ENCODE measurements around the gene KCNG2.
A peak's percentile ranks its signal among the peaks of the same experiment; 100 is the strongest.

The KCNG2 gene

DNA sequence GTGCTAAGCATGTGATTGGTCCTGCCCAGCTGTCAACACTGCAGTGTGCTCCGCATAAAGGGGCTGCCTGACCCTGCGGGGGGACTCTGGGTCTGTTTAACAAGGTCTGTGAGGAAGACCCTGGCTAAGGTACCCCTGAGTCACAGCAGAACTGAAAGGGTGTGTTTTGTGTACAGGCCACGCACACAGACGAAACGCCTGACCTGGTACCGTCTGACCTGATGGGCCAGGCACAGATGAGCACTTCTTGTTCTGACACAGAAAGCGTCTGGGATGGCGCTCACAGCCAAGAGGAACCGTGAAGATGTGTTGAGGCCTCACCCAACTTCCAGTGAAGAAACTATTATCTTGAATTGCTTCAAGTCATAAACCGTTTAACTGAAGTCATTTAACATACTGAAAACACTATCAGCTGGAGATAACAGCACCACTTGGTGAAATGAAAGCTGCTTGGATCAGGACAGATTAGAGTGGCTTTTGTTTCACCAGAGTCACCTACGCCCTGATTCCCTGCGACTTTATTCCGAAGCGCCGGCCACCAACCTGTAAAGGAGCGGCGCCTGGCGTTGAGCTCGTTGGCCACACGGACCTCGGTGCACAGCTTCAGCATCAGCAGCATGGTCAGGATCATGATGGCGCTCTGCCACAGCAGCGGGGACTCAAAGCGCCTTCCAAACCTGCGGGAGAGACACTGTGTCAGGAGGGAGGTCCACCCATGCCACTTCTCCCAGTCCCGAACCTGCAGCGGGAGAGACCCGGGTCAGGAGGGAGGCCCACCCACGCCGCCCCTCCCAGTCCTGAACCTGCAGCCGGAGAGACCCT is 145.3 kb downstream of the KCNG2 start (continued):
- TF ChIP-seq SALL2 (tag by site-specific recombination; IDR thresholded peaks at IDR 0.05; ENCODE audit: borderline replicate concordance) = no peak
- no peak for TF ChIP-seq ZNF18 (tag by site-specific recombination; IDR thresholded peaks at IDR 0.05)
- TF ChIP-seq, protein P1, sequence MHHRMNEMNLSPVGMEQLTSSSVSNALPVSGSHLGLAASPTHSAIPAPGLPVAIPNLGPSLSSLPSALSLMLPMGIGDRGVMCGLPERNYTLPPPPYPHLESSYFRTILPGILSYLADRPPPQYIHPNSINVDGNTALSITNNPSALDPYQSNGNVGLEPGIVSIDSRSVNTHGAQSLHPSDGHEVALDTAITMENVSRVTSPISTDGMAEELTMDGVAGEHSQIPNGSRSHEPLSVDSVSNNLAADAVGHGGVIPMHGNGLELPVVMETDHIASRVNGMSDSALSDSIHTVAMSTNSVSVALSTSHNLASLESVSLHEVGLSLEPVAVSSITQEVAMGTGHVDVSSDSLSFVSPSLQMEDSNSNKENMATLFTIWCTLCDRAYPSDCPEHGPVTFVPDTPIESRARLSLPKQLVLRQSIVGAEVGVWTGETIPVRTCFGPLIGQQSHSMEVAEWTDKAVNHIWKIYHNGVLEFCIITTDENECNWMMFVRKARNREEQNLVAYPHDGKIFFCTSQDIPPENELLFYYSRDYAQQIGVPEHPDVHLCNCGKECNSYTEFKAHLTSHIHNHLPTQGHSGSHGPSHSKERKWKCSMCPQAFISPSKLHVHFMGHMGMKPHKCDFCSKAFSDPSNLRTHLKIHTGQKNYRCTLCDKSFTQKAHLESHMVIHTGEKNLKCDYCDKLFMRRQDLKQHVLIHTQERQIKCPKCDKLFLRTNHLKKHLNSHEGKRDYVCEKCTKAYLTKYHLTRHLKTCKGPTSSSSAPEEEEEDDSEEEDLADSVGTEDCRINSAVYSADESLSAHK (tag by site-specific recombination; IDR thresholded peaks at IDR 0.05) = peak; percentile 45; the same call in 1 of the 2 replicates
- peak; percentile 59 for TF ChIP-seq KLF1 (tag by site-specific recombination; IDR thresholded peaks at IDR 0.05)
- TF ChIP-seq, protein P2, sequence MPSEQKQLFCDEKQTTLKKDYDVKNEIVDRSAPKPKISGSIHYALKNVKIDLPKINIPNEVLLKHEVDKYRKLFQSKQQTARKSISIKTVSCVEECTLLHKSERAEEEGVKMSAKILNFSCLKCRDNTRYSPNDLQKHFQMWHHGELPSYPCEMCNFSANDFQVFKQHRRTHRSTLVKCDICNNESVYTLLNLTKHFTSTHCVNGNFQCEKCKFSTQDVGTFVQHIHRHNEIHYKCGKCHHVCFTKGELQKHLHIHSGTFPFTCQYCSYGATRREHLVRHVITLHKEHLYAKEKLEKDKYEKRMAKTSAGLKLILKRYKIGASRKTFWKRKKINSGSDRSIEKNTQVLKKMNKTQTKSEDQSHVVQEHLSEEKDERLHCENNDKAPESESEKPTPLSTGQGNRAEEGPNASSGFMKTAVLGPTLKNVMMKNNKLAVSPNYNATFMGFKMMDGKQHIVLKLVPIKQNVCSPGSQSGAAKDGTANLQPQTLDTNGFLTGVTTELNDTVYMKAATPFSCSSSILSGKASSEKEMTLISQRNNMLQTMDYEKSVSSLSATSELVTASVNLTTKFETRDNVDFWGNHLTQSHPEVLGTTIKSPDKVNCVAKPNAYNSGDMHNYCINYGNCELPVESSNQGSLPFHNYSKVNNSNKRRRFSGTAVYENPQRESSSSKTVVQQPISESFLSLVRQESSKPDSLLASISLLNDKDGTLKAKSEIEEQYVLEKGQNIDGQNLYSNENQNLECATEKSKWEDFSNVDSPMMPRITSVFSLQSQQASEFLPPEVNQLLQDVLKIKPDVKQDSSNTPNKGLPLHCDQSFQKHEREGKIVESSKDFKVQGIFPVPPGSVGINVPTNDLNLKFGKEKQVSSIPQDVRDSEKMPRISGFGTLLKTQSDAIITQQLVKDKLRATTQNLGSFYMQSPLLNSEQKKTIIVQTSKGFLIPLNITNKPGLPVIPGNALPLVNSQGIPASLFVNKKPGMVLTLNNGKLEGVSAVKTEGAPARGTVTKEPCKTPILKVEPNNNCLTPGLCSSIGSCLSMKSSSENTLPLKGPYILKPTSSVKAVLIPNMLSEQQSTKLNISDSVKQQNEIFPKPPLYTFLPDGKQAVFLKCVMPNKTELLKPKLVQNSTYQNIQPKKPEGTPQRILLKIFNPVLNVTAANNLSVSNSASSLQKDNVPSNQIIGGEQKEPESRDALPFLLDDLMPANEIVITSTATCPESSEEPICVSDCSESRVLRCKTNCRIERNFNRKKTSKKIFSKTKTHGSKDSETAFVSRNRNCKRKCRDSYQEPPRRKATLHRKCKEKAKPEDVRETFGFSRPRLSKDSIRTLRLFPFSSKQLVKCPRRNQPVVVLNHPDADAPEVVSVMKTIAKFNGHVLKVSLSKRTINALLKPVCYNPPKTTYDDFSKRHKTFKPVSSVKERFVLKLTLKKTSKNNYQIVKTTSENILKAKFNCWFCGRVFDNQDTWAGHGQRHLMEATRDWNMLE (tag by site-specific recombination; conservative IDR thresholded peaks at IDR 0.05; ENCODE audit: low read depth) = no peak
- no peak for TF ChIP-seq ZBTB1 (tag by site-specific recombination; IDR thresholded peaks at IDR 0.05)
- no peak for TF ChIP-seq ZNF654 (tag by site-specific recombination; IDR thresholded peaks at IDR 0.05; ENCODE audit: low read depth)
- TF ChIP-seq, protein P3, sequence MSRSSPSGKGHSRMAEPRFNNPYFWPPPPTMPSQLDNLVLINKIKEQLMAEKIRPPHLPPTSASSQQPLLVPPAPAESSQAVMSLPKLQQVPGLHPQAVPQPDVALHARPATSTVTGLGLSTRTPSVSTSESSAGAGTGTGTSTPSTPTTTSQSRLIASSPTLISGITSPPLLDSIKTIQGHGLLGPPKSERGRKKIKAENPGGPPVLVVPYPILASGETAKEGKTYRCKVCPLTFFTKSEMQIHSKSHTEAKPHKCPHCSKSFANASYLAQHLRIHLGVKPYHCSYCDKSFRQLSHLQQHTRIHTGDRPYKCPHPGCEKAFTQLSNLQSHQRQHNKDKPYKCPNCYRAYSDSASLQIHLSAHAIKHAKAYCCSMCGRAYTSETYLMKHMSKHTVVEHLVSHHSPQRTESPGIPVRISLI (tag by site-specific recombination; IDR thresholded peaks at IDR 0.05) = no peak
- no peak for TF ChIP-seq PRDM1 (tag by site-specific recombination; IDR thresholded peaks at IDR 0.05)
- TF ChIP-seq ZNF549 (tag by site-specific recombination; IDR thresholded peaks at IDR 0.05) = no peak
- TF ChIP-seq ZFP3 (tag by site-specific recombination; IDR thresholded peaks at IDR 0.05; ENCODE audit: low read depth) = no peak
- TF ChIP-seq ZNF138 (tag by site-specific recombination; IDR thresholded peaks at IDR 0.05; ENCODE audit: borderline replicate concordance) = no peak
- TF ChIP-seq FEZF1 (tag by site-specific recombination; IDR thresholded peaks at IDR 0.05) = peak; percentile 40; the same call in 1 of the 2 replicates
- TF ChIP-seq ZNF660 (tag by site-specific recombination; IDR thresholded peaks at IDR 0.05) = no peak
- TF ChIP-seq RBAK (tag by site-specific recombination; IDR thresholded peaks at IDR 0.05) = no peak
- TF ChIP-seq ZNF146 (tag by site-specific recombination; IDR thresholded peaks at IDR 0.05) = no peak
- TF ChIP-seq ZNF169 (tag by site-specific recombination; IDR thresholded peaks at IDR 0.05) = no peak
- TF ChIP-seq ZNF155 (tag by site-specific recombination; IDR thresholded peaks at IDR 0.05) = no peak
- no peak for TF ChIP-seq ZNF133 (tag by site-specific recombination; IDR thresholded peaks at IDR 0.05)
- TF ChIP-seq, protein P4, sequence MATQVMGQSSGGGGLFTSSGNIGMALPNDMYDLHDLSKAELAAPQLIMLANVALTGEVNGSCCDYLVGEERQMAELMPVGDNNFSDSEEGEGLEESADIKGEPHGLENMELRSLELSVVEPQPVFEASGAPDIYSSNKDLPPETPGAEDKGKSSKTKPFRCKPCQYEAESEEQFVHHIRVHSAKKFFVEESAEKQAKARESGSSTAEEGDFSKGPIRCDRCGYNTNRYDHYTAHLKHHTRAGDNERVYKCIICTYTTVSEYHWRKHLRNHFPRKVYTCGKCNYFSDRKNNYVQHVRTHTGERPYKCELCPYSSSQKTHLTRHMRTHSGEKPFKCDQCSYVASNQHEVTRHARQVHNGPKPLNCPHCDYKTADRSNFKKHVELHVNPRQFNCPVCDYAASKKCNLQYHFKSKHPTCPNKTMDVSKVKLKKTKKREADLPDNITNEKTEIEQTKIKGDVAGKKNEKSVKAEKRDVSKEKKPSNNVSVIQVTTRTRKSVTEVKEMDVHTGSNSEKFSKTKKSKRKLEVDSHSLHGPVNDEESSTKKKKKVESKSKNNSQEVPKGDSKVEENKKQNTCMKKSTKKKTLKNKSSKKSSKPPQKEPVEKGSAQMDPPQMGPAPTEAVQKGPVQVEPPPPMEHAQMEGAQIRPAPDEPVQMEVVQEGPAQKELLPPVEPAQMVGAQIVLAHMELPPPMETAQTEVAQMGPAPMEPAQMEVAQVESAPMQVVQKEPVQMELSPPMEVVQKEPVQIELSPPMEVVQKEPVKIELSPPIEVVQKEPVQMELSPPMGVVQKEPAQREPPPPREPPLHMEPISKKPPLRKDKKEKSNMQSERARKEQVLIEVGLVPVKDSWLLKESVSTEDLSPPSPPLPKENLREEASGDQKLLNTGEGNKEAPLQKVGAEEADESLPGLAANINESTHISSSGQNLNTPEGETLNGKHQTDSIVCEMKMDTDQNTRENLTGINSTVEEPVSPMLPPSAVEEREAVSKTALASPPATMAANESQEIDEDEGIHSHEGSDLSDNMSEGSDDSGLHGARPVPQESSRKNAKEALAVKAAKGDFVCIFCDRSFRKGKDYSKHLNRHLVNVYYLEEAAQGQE (tag by site-specific recombination; IDR thresholded peaks at IDR 0.05) = no peak
